Measurements from ENCODE around the gene PSMB7. TPM values are rescaled to one million over a fixed set of nuclear protein-coding genes. Genes with fewer than 3 reads are reported as not detected.

The PSMB7 gene
- total RNA-seq, 2 experiments from 2014 or later: 120 to 121 TPM

- H3K27me3 Mint-ChIP-seq: no peaks in the 10 kb centered on the region
- ChIA-PET CTCF (no interaction called here), POLR2A (no interaction called here)
- H3K4me3 Mint-ChIP-seq: no peak overlapping the region
- H3K36me3 Mint-ChIP-seq (ENCODE audit: low read depth): peaks cover 20% of the 10 kb centered on the region
- H3K4me1 Mint-ChIP-seq: no peaks in the 10 kb centered on the region
- H3K9me3 Mint-ChIP-seq: no peaks in the 10 kb centered on the region
- H3K27ac Mint-ChIP-seq: no peak overlapping the region
- no peak for DNase-seq
Observed at GRCh38 chr9:124381170-124381945, 33.9 kb downstream of the PSMB7 start.

- no peak for DNase-seq
- CTCF ChIA-PET: interaction anchor here (0.6 to 1.0 kb wide), 3 partner anchors 9 to 36 kb away, joined by 3 to 5 read pairs (median 3); no protein-coding TSS in a partner anchor
- H3K27ac Mint-ChIP-seq: no peak overlapping the region
- no peak overlapping the region for H3K4me3 Mint-ChIP-seq
- no peaks in the 10 kb centered on the region for H3K27me3 Mint-ChIP-seq
- no peaks in the 10 kb centered on the region for H3K4me1 Mint-ChIP-seq
- peaks cover 27% of the 10 kb centered on the region for H3K36me3 Mint-ChIP-seq (ENCODE audit: low read depth)
- peaks cover 2% of the 10 kb centered on the region for H3K9me3 Mint-ChIP-seq
- POLR2A ChIA-PET: no interaction called here
Observed at GRCh38 chr9:124377551-124378406, 37.5 kb downstream of the PSMB7 start.

- no peak for DNase-seq
- Mint-ChIP-seq H3K36me3 (ENCODE audit: low read depth) (peaks cover 25% of the 10 kb centered on the region), H3K9me3 (peaks cover 2% of the 10 kb centered on the region), H3K4me3 (no peak overlapping the region), H3K27me3 (no peaks in the 10 kb centered on the region), H3K27ac (no peak overlapping the region), H3K4me1 (no peaks in the 10 kb centered on the region)
- ChIA-PET CTCF (interaction anchor here (0.5 kb wide), 1 partner anchor 237 kb away, joined by 3 read pairs; no protein-coding TSS in a partner anchor), POLR2A (interaction anchor here (0.7 kb wide), 1 partner anchor 11 kb away, joined by 8 read pairs; no protein-coding TSS in a partner anchor)
Observed at GRCh38 chr9:124376329-124376728, 38.9 kb downstream of the PSMB7 start.

- Mint-ChIP-seq H3K27ac (no peak overlapping the region), H3K9me3 (peaks cover 2% of the 10 kb centered on the region), H3K27me3 (no peaks in the 10 kb centered on the region), H3K36me3 (ENCODE audit: low read depth) (peaks cover 25% of the 10 kb centered on the region), H3K4me3 (no peak overlapping the region), H3K4me1 (no peaks in the 10 kb centered on the region)
- POLR2A ChIA-PET: no interaction called here
- CTCF ChIA-PET: interaction anchor here (0.5 kb wide), 1 partner anchor 237 kb away, joined by 3 read pairs; no protein-coding TSS in a partner anchor
- DNase-seq: no peak
Observed at GRCh38 chr9:124375726-124376125, 39.5 kb downstream of the PSMB7 start.

- POLR2A ChIA-PET: no interaction called here
Observed at GRCh38 chr9:124373851-124374250, 41.4 kb downstream of the PSMB7 start.

GRCh38 chr9:124373386-124373785 is 41.9 kb downstream of the PSMB7 start:
- no peaks in the 10 kb centered on the region for H3K4me1 Mint-ChIP-seq
- ChIA-PET POLR2A (no interaction called here), CTCF (interaction anchor here (0.6 kb wide), 1 partner anchor 291 kb away, joined by 3 read pairs; no protein-coding TSS in a partner anchor)
- H3K4me3 Mint-ChIP-seq: no peak overlapping the region
- no peaks in the 10 kb centered on the region for H3K27me3 Mint-ChIP-seq
- peaks cover 19% of the 10 kb centered on the region for H3K36me3 Mint-ChIP-seq (ENCODE audit: low read depth)
- DNase-seq: no peak
- H3K9me3 Mint-ChIP-seq: peaks cover 2% of the 10 kb centered on the region
- H3K27ac Mint-ChIP-seq: no peak overlapping the region

More at GRCh38 chr9:124373851-124374250, 41.4 kb downstream of the PSMB7 start:
- no peaks in the 10 kb centered on the region for H3K27me3 Mint-ChIP-seq
- no peak overlapping the region for H3K27ac Mint-ChIP-seq
- H3K4me3 Mint-ChIP-seq: no peak overlapping the region
- peaks cover 19% of the 10 kb centered on the region for H3K36me3 Mint-ChIP-seq (ENCODE audit: low read depth)
- peaks cover 2% of the 10 kb centered on the region for H3K9me3 Mint-ChIP-seq
- CTCF ChIA-PET: interaction anchor here (0.6 kb wide), 1 partner anchor 292 kb away, joined by 3 read pairs; no protein-coding TSS in a partner anchor
- no peak for DNase-seq
- no peaks in the 10 kb centered on the region for H3K4me1 Mint-ChIP-seq

- H3K27me3 Mint-ChIP-seq: no peaks in the 10 kb centered on the region
- CTCF ChIA-PET: interaction anchor here (1.1 kb wide), 1 partner anchor 24 kb away, joined by 3 read pairs; no protein-coding TSS in a partner anchor
- no peaks in the 10 kb centered on the region for H3K4me1 Mint-ChIP-seq
Observed at GRCh38 chr9:124372038-124372437, 43.2 kb downstream of the PSMB7 start.

GRCh38 chr9:124370896-124371582 is 44.2 kb downstream of the PSMB7 start:
- no peaks in the 10 kb centered on the region for H3K27me3 Mint-ChIP-seq
- POLR2A ChIA-PET: no interaction called here
- H3K4me3 Mint-ChIP-seq: no peak overlapping the region
- CTCF ChIA-PET: interaction anchor here (0.6 kb wide), 2 partner anchors 9 to 166 kb away, joined by 3 to 4 read pairs; no protein-coding TSS in a partner anchor
- peaks cover 2% of the 10 kb centered on the region for H3K9me3 Mint-ChIP-seq
- peaks cover 15% of the 10 kb centered on the region for H3K36me3 Mint-ChIP-seq (ENCODE audit: low read depth)
- DNase-seq: no peak
- H3K27ac Mint-ChIP-seq: no peak overlapping the region
- H3K4me1 Mint-ChIP-seq: peaks cover 2% of the 10 kb centered on the region

More at GRCh38 chr9:124372038-124372437, 43.2 kb downstream of the PSMB7 start:
- POLR2A ChIA-PET: no interaction called here
- Mint-ChIP-seq H3K9me3 (peaks cover 2% of the 10 kb centered on the region), H3K4me3 (no peak overlapping the region), H3K36me3 (ENCODE audit: low read depth) (peaks cover 19% of the 10 kb centered on the region), H3K27ac (no peak overlapping the region)
- no peak for DNase-seq

GRCh38 chr9:124369231-124369797 is 45.9 kb downstream of the PSMB7 start:
- DNase-seq: no peak
- POLR2A ChIA-PET: no interaction called here
- Mint-ChIP-seq H3K27me3 (no peaks in the 10 kb centered on the region), H3K9me3 (peaks cover 2% of the 10 kb centered on the region), H3K4me1 (peaks cover 2% of the 10 kb centered on the region), H3K4me3 (no peak overlapping the region), H3K27ac (no peak overlapping the region), H3K36me3 (ENCODE audit: low read depth) (peaks cover 4% of the 10 kb centered on the region)
- CTCF ChIA-PET: no interaction called here

- no peak overlapping the region for H3K27ac Mint-ChIP-seq
- peaks cover under 1% of the 10 kb centered on the region for H3K36me3 Mint-ChIP-seq (ENCODE audit: low read depth)
- no peak for DNase-seq
- H3K4me3 Mint-ChIP-seq: no peak overlapping the region
- POLR2A ChIA-PET: no interaction called here
- no peaks in the 10 kb centered on the region for H3K9me3 Mint-ChIP-seq
- H3K4me1 Mint-ChIP-seq: peaks cover 2% of the 10 kb centered on the region
- CTCF ChIA-PET: interaction anchor here (0.6 kb wide), 1 partner anchor 662 kb away, joined by 3 read pairs; no protein-coding TSS in a partner anchor
- H3K27me3 Mint-ChIP-seq: no peaks in the 10 kb centered on the region
Observed at GRCh38 chr9:124368692-124369091, 46.5 kb downstream of the PSMB7 start.

GRCh38 chr9:124366476-124367220 is 48.6 kb downstream of the PSMB7 start:
- ChIA-PET CTCF (interaction anchor here (0.7 kb wide), 1 partner anchor 1197 kb away, joined by 3 read pairs; no protein-coding TSS in a partner anchor), POLR2A (interaction anchor here (0.7 kb wide), 1 partner anchor 73 kb away, joined by 3 read pairs; no protein-coding TSS in a partner anchor)
- DNase-seq: no peak
- H3K27ac Mint-ChIP-seq: no peak overlapping the region
- no peaks in the 10 kb centered on the region for H3K27me3 Mint-ChIP-seq
- H3K36me3 Mint-ChIP-seq (ENCODE audit: low read depth): no peaks in the 10 kb centered on the region
- H3K9me3 Mint-ChIP-seq: no peaks in the 10 kb centered on the region
- H3K4me3 Mint-ChIP-seq: no peak overlapping the region
- H3K4me1 Mint-ChIP-seq: peaks cover 2% of the 10 kb centered on the region

Data from activated CD4-positive, alpha-beta T cell treated with anti-CD3 and anti-CD28 coated beads, Interleukin-2, amount 10 ng/mL, durations not matched to agents 7 days and 5 days (primary cell).